Right cardiac atrium (tissue), 5 donors: ENCODE results near the gene WFDC8. TPM values are rescaled to one million over a fixed set of nuclear protein-coding genes. Genes with fewer than 3 reads are reported as not detected.

ENCODE experiments used
- ATAC-seq, 2 donors: fragments of 200-7000 bp; cut with Tn5 transposase; one replicate each; pipeline versions ENCODE4 v1.8.0 to v1.9.1; 2020; ENCODE audit warnings: moderate library complexity in 2 of 2, mild to moderate bottlenecking in 1 of 2
- DNase-seq, 3 donors: peaks; one replicate each; pipeline ENCODE4 v3.0.0-alpha.2; 2020
- H3K27ac ChIP-seq: one replicate; pipeline ENCODE4 v1.5.1; 2013; ENCODE audit warnings: mild to moderate bottlenecking, low read length, control low read depth, moderate library complexity
- H3K27me3 ChIP-seq: one replicate; pipeline ENCODE4 v1.6.1; 2013; ENCODE audit not compliant: control insufficient read depth, insufficient read depth
- H3K4me1 ChIP-seq: one replicate; pipeline ENCODE4 v1.6.1; 2013; ENCODE audit warnings: low read length; ENCODE audit not compliant: control insufficient read depth, insufficient read depth
- H3K4me3 ChIP-seq: one replicate; pipeline ENCODE4 v1.5.1; 2013; ENCODE audit warnings: low read length, control low read depth
- H3K9me3 ChIP-seq: one replicate; pipeline ENCODE4 v1.6.1; 2013; ENCODE audit warnings: low read length; ENCODE audit not compliant: control insufficient read depth
- WGBS: extraction: QIAGEN DNeasy Blood & Tissue Kit; methylation state at CpG from one replicate; pipeline ENCODE4 v1.1.7; 2013; 5-methylcytosine and 5-hydroxymethylcytosine counted together
- intact Hi-C, 4 donors: fragments of 100-400 bp; cut with DNase I; formaldehyde crosslinking; loops; one replicate each; pipeline versions ENCODE4 v1.11.0 to v1.14.0; 2022 to 2023
- polyA plus RNA-seq: library from polyadenylated mRNA; stranded (reverse); fragments of 200-250 nt; gene quantifications from one replicate; pipeline ENCODE4 v1.2.3, GENCODE V29; 2013
- total RNA-seq, 4 donors: library from RNA; stranded (reverse); fragmentation: NEBNext Ultra II Directional; extraction: Animal tissue kit (Norgen Biotek cat#: 25700); gene quantifications; one replicate each; pipeline ENCODE4 v1.2.1, GENCODE V29; 2021
- donor health status: healthy with polysubstance abuse.
- donor health status: DM: no; HTN: yes; CAD: no.
- donor health status: DM: no; HTN: no; CAD: no.
- donor health status: DM: no; HTN: yes; CAD: no; lungs with severe emphysema.
- donor health status: DM: yes; HTN: yes; CAD: no.

Gene WFDC8
- total and polyA plus RNA-seq, 5 donors: not detected

DNA sequence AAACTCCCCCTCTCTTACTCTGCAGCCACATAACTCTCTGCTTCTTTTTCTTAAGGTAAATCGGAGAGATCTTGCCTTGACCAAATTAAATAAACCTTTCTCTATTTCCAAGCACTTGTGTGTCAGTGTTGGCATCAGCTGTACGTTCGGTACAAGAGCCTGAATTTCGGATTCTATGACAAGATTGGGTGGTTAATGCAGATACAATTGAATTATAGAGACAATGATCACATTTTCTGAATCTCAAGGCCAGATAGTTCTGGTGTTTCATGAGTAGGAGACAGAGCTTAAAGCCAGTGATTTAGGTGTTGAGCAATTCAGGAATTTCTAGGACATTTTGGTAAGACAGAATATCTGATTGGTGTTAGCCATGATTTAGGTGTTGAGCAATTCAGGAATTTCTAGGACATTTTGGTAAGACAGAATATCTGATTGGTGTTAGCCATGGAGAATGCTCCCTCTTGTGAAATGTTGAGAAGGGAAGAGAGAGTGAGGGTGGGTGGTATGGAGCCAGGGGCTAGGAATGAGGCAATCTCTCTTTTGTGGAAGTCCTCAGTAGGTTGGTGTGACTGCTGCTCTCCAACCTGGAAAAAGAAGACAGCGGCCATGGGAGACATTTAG is 68.7 kb downstream of the WFDC8 start:
- DNase-seq (no peak), ATAC-seq (no peak)
- Histone ChIP-seq H3K9me3 (no peaks in the 10 kb centered on the region), H3K4me1 (no peaks in the 10 kb centered on the region), H3K4me3 (no peak overlapping the region), H3K27ac (no peak overlapping the region), H3K27me3 (no peaks in the 10 kb centered on the region)
- intact Hi-C loops: no loop called here
- 61% methylated on average over 5 of the region's 5 CpGs for WGBS

DNA sequence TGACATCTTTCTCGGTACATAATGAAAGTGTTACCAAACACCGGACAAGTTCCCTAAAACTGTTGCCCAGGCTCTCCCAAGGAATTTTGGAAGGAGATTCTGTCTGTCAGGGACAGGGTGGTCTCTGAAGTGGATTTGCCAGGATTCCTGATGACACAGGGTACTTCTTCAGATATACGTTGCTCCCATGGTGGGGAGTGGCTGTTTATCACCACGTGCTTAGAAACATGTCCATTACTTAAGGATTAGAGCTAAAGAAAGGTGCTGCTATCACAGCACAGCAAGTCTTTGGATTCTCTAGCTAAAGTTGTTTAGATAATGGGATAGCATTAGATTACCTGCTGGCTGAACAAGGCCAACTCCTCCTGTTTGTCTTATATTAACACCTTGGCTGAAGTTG is 70.0 kb downstream of the WFDC8 start:
- intact Hi-C loops: no loop called here
- H3K4me3 ChIP-seq: no peak overlapping the region
- WGBS: 62% methylated on average over 4 of the region's 4 CpGs
- no peaks in the 10 kb centered on the region for H3K9me3 ChIP-seq
- H3K27ac ChIP-seq: no peak overlapping the region
- H3K27me3 ChIP-seq: no peaks in the 10 kb centered on the region
- no peaks in the 10 kb centered on the region for H3K4me1 ChIP-seq
- no peak for DNase-seq
- no peak for ATAC-seq

DNA sequence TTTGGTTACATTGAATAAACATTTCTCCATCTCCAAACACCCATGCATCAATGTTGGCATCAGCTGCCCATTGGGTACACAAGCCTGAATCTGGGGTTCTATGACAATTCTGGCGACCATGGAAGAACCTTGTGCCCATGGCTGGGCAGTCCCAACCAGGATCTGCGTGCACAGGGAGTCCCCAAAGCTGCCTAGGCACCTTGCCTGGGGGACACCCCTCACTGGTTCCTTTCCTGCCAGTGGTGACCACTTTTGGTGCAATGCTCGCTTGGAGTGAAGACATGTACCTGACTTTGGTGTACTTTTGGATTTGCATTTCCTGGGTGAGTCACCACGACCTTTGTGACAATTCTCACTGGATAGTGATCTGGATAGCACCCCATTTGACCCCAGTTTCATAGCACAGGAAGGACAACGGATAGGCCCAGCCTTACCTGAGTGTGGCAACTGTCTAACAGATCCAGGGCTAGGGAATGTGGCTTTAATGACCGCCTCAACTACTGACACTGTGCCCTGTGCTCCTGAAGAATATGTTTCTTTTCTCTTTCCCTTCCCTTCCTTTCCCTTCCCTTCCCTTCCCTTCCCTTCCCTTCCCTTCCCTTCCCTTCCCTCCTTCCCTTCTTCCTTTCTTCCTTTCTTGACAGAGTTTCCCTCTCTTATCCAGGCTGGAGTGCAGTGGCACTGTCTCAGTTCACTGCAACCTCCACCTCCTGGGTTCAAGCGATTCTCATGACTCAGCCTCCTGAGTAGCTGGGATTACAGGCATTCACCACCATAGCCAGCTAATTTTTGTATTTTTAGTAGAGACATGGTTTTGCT is 70.8 kb downstream of the WFDC8 start:
- Histone ChIP-seq H3K9me3 (no peaks in the 10 kb centered on the region), H3K4me1 (no peaks in the 10 kb centered on the region), H3K27ac (no peak overlapping the region), H3K27me3 (no peaks in the 10 kb centered on the region), H3K4me3 (no peak overlapping the region)
- DNase-seq (no peak), ATAC-seq (no peak)
- 68% methylated on average over 7 of the region's 7 CpGs for WGBS
- intact Hi-C loops: no loop called here

DNA sequence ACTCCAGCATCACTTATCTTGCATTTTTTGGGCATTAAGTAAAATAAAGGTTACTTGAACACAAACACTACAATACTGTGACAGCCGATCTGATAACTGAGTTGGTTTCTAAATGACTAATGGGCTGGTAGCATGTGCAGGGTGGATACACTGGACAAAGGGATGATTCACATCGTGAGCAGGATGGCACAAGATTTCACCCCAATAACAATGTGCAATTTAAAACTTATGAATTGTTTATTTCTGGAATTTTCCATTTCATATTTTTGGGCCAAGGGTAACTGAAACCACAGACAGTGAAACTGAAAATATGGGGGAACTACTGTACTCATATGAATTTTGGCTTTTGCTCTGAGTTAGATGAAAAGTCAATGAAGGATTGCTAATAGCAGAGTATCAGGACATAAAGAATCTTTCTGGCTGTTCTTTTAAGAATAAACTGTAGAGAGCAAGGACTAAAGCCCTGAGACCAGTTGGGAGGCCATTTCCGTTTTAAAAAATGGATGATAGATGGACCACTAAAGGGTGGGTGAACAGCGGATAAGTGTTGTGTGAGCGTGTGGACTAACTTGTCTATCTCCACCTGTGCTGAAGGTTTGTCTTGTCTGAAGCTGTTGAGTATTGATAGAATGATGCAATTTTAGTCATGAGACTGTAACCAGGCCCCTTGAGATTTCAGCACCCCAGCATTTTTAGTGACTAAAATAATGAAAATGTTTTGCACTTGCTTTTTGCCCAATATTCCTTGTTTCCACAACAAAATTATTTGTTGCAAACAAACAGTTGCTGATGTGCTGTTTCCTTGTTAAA is 71.9 kb downstream of the WFDC8 start:
- Histone ChIP-seq H3K27me3 (no peaks in the 10 kb centered on the region), H3K4me3 (no peak overlapping the region), H3K9me3 (no peaks in the 10 kb centered on the region), H3K27ac (no peak overlapping the region), H3K4me1 (no peaks in the 10 kb centered on the region)
- 81% methylated on average over 5 of the region's 5 CpGs for WGBS
- intact Hi-C loops: no loop called here
- no peak for ATAC-seq
- DNase-seq: no peak

DNA sequence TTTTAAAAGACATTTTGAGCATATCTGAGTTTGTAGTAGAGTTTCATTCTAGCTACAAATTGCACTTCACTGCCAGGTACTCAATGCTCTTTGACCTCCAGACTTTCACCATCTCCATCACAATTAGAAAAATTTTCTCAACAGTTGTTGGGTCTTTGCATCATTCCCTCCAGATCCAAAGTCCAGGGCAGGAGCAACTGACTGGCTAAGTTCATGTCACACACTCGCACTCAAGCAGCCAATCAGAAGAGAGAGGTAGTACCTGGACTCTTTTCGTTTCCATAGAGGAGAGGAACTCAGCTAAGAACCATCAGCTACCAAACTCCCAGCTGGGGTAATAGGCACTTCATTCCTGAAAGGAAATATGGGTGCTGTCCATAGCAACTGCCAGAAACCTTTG is 72.7 kb downstream of the WFDC8 start:
- 74% methylated on average over 2 of the region's 2 CpGs for whole genome bisulfite sequencing
- no peak overlapping the region for H3K4me3 ChIP-seq
- no peak for DNase-seq
- ATAC-seq: no peak
- no peaks in the 10 kb centered on the region for H3K4me1 ChIP-seq
- no peak overlapping the region for H3K27ac ChIP-seq
- no peaks in the 10 kb centered on the region for H3K27me3 ChIP-seq
- H3K9me3 ChIP-seq: no peaks in the 10 kb centered on the region
- intact Hi-C loops: no loop called here

DNA sequence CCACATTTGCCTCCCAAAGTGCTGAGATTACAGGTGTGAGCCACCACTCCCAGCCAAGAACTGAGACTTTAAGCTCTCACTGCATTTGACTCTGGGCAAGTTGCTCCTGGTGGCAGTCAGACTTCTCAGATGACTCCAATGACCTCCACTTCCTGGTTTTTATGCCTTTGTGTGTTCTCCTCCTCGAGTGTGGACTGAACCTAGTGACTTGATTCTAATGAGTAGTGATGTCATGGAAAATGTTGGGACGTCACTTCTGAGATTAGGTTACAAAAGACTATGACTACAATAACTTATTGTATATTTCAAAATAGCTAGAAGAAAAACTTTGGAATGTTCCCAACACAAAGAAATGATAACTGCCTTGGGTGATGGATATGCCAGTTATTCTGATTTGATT is 75.7 kb downstream of the WFDC8 start:
- 45% methylated on average over 2 of the region's 2 CpGs for WGBS
- no peak for ATAC-seq

DNA sequence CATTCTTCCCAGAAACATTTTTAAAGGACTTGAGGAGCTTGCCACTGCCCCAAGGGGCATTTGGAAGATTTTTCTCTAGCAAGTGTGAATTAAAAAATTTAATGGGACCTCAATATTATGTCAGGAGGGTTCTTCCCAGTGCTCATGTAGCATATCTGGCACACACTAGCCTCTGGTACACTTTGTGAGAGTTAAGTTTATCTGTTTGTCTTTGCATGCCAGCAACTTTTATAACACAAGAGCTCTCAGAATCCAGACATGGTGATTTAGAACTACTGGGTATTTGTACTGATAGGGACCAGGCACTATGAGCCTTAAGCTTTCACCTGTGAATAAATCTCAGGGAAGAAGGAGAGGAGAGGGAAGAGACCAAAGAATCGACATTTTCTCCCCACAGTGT is 76.5 kb downstream of the WFDC8 start:
- Histone ChIP-seq H3K27me3 (no peaks in the 10 kb centered on the region), H3K4me1 (no peaks in the 10 kb centered on the region), H3K4me3 (no peak overlapping the region), H3K27ac (no peak overlapping the region), H3K9me3 (no peaks in the 10 kb centered on the region)
- whole genome bisulfite sequencing: 56% methylated on average over 1 of the region's 1 CpG
- intact Hi-C loops: no loop called here
- DNase-seq (no peak), ATAC-seq (no peak)

More for the DNA sequence above, 75.7 kb downstream of the WFDC8 start:
- no peaks in the 10 kb centered on the region for H3K27me3 ChIP-seq
- intact Hi-C loops: no loop called here
- no peak overlapping the region for H3K27ac ChIP-seq
- no peak for DNase-seq
- no peak overlapping the region for H3K4me3 ChIP-seq
- H3K4me1 ChIP-seq: no peaks in the 10 kb centered on the region
- H3K9me3 ChIP-seq: no peaks in the 10 kb centered on the region

Other genes starting within 250 kb of the WFDC8 start
- gene SDC4, start 230.9 kb downstream of the WFDC8 start, total RNA-seq: 100 to 1,000 TPM in 1 of 4 donors, 10 to 100 TPM in 3; 57.5 to 125 (median 61.2) TPM
- 63.8 TPM for gene SDC4, start 230.9 kb downstream of the WFDC8 start, polyA plus RNA-seq
- 10 to 100 TPM; 21.5 to 28.7 (median 25.8) TPM for gene SYS1, start 216.1 kb downstream of the WFDC8 start, total RNA-seq
- gene SYS1, start 216.1 kb downstream of the WFDC8 start, polyA plus RNA-seq: 17.1 TPM
- 1 to 10 TPM in 3 of 4 donors, under 1 TPM in 1; 0.82 to 1.5 (median 1.4) TPM for gene TP53TG5, start 201.0 kb downstream of the WFDC8 start, total RNA-seq
- 0.95 TPM for gene TP53TG5, start 201.0 kb downstream of the WFDC8 start, polyA plus RNA-seq
- gene DBNDD2, start 171.0 kb downstream of the WFDC8 start, total RNA-seq: 100 to 1,000 TPM; 163 to 208 (median 178) TPM
- gene DBNDD2, start 171.0 kb downstream of the WFDC8 start, polyA plus RNA-seq: 228 TPM
- 100 to 1,000 TPM; 116 to 134 (median 125) TPM for gene PIGT, start 163.1 kb downstream of the WFDC8 start, total RNA-seq
- 140 TPM for gene PIGT, start 163.1 kb downstream of the WFDC8 start, polyA plus RNA-seq
- gene WFDC2, start 109.5 kb downstream of the WFDC8 start, total RNA-seq: 1 to 10 TPM; 1.1 to 2.7 (median 1.9) TPM
- gene WFDC2, start 109.5 kb downstream of the WFDC8 start, polyA plus RNA-seq: 2.6 TPM
- gene SPINT3, start 63.7 kb downstream of the WFDC8 start, total RNA-seq: not detected
- not detected for gene SPINT3, start 63.7 kb downstream of the WFDC8 start, polyA plus RNA-seq
- not detected for gene WFDC6, start 39.8 kb downstream of the WFDC8 start, total RNA-seq
- not detected for gene WFDC6, start 39.8 kb downstream of the WFDC8 start, polyA plus RNA-seq
- under 1 TPM in 1 of 4 donors, not detected in 3; 0.09 TPM for gene EPPIN, start 31.9 kb downstream of the WFDC8 start, total RNA-seq
- not detected for gene EPPIN, start 31.9 kb downstream of the WFDC8 start, polyA plus RNA-seq
- gene WFDC10A, start 50.5 kb upstream of the WFDC8 start, total RNA-seq: not detected
- not detected for gene WFDC10A, start 50.5 kb upstream of the WFDC8 start, polyA plus RNA-seq
- not detected for gene WFDC9, start 52.0 kb upstream of the WFDC8 start, total RNA-seq
- gene WFDC9, start 52.0 kb upstream of the WFDC8 start, polyA plus RNA-seq: not detected
- not detected for gene WFDC11, start 91.0 kb upstream of the WFDC8 start, total RNA-seq
- gene WFDC11, start 91.0 kb upstream of the WFDC8 start, polyA plus RNA-seq: not detected
- gene WFDC13, start 122.8 kb upstream of the WFDC8 start, total RNA-seq: not detected
- gene WFDC13, start 122.8 kb upstream of the WFDC8 start, polyA plus RNA-seq: not detected
- not detected for gene WFDC10B, start 125.7 kb upstream of the WFDC8 start, total RNA-seq
- gene WFDC10B, start 125.7 kb upstream of the WFDC8 start, polyA plus RNA-seq: not detected
- gene SPINT4, start 143.1 kb upstream of the WFDC8 start, total RNA-seq: not detected
- gene SPINT4, start 143.1 kb upstream of the WFDC8 start, polyA plus RNA-seq: not detected
- gene WFDC3, start 212.6 kb upstream of the WFDC8 start, total RNA-seq: 1 to 10 TPM in 1 of 4 donors, under 1 TPM in 1, not detected in 2; 0.57 to 1.4 TPM
- gene WFDC3, start 212.6 kb upstream of the WFDC8 start, polyA plus RNA-seq: 1.2 TPM
- 10 to 100 TPM; 15.3 to 20.4 (median 17.5) TPM for gene DNTTIP1, start 212.7 kb upstream of the WFDC8 start, total RNA-seq
- 23.6 TPM for gene DNTTIP1, start 212.7 kb upstream of the WFDC8 start, polyA plus RNA-seq
- gene UBE2C, start 233.4 kb upstream of the WFDC8 start, total RNA-seq: 1 to 10 TPM in 2 of 4 donors, under 1 TPM in 1, not detected in 1; 0.85 to 2.1 (median 1.7) TPM
- 0.25 TPM for gene UBE2C, start 233.4 kb upstream of the WFDC8 start, polyA plus RNA-seq
- under 1 TPM in 1 of 4 donors, not detected in 3; 0.46 TPM for gene TNNC2, start 248.0 kb upstream of the WFDC8 start, total RNA-seq
- 0.77 TPM for gene TNNC2, start 248.0 kb upstream of the WFDC8 start, polyA plus RNA-seq